SK-N-SH (cell line): ENCODE data around the gene F7.

ENCODE experiments used
- CTCF ChIP-seq: fragments of 200-600 bp; sonication (generic); IDR thresholded peaks from 2 replicates; pipeline ENCODE4 v1.6.1; 2017; ENCODE audit warnings: antibody characterized with exemption, mild to moderate bottlenecking, moderate library complexity
- GABPA ChIP-seq: IDR thresholded peaks from 2 replicates; pipeline ENCODE4 v1.4.0; 2012; ENCODE audit warnings: low read depth, mild to moderate bottlenecking
- JUND ChIP-seq: IDR thresholded peaks from 2 replicates; pipeline ENCODE4 v1.4.0; 2012
- SMC3 ChIP-seq: IDR thresholded peaks from 2 replicates; pipeline ENCODE4 v1.6.1; 2012; ENCODE audit warnings: low read depth, low read length, improper control_type of control experiment
- YY1 ChIP-seq: IDR thresholded peaks from 2 replicates; pipeline ENCODE4 v1.4.0; 2012; ENCODE audit warnings: low read depth, mild to moderate bottlenecking
- ZBTB33 ChIP-seq: IDR thresholded peaks from 2 replicates; pipeline ENCODE4 v1.4.0; 2012; ENCODE audit warnings: low read depth, borderline replicate concordance

- no peak for TF ChIP-seq ZBTB33
- TF ChIP-seq CTCF = no peak
- TF ChIP-seq YY1 = no peak
- no peak for TF ChIP-seq JUND
- no peak for TF ChIP-seq GABPA
- TF ChIP-seq SMC3 = no peak
Measured at GRCh38 chr13:113158946-113159345, 53.4 kb downstream of the F7 start.
